Fibroblast of peridontal ligament (primary cell): ENCODE results near the gene CTIF.

Experiments used
- DNase-seq: peaks from one replicate; pipeline ENCODE4 v3.0.0-alpha.2; 2010; ENCODE audit errors: extremely low read depth

CTIF gene

GRCh38 chr18:48818329-48819254 is 279.8 kb downstream of the CTIF start:
- DNase-seq, result no peak

- no peak for DNase-seq
Observed at GRCh38 chr18:48819276-48819675, 280.4 kb downstream of the CTIF start.

GRCh38 chr18:48819781-48820482 is 281.1 kb downstream of the CTIF start:
- no peak for DNase-seq

GRCh38 chr18:48820483-48821250 is 281.8 kb downstream of the CTIF start:
- no peak for DNase-seq

- no peak for DNase-seq
Observed at GRCh38 chr18:48821251-48821590, 282.4 kb downstream of the CTIF start.

GRCh38 chr18:48821845-48822244 is 283.0 kb downstream of the CTIF start:
- DNase-seq, result no peak

- no peak for DNase-seq
Observed at GRCh38 chr18:48824231-48824970, 285.6 kb downstream of the CTIF start.

GRCh38 chr18:48825101-48825745 is 286.4 kb downstream of the CTIF start:
- DNase-seq, result peak; percentile 76

GRCh38 chr18:48826271-48826670 is 287.4 kb downstream of the CTIF start:
- DNase-seq, result no peak

- no peak for DNase-seq
Observed at GRCh38 chr18:48826806-48827205, 288.0 kb downstream of the CTIF start.

GRCh38 chr18:48827291-48828193 is 288.7 kb downstream of the CTIF start:
- peak; percentile 82 for DNase-seq

- no peak for DNase-seq
Observed at GRCh38 chr18:48828194-48828545, 289.3 kb downstream of the CTIF start.

GRCh38 chr18:48828691-48829442 is 290.0 kb downstream of the CTIF start:
- no peak for DNase-seq

- no peak for DNase-seq
Observed at GRCh38 chr18:48829443-48830149, 290.8 kb downstream of the CTIF start.

GRCh38 chr18:48831113-48831759 is 292.4 kb downstream of the CTIF start:
- no peak for DNase-seq

GRCh38 chr18:48831802-48832201 is 293.0 kb downstream of the CTIF start:
- DNase-seq, result no peak

GRCh38 chr18:48832938-48833700 is 294.3 kb downstream of the CTIF start:
- DNase-seq, result peak; percentile 44
